ENCODE measurements around the gene PI4KB.
"Not testable (repeated sequence)": the region's sequence is repeated elsewhere in the genome, so short reads cannot be mapped to it uniquely, and the experiment has no call there.

DNA sequence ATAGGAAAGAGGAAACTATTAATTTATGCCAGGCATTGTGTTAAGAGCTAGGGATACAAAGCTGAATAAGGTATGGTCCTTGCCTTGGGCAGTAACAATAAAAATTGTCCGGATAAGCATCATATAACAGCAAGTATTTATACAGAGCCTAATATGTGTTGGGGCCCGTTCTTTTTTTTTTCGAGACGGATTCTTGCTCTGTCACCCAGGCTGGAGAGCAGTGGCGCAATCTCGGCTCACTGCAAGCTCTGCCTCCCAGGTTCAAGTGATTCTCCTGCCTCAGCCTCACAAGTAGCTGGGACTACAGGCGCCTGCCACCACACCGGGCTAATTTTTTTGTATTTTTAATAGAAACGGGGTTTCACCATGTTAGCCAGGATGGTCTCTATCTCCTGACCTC lies 23.1 kb upstream of the PI4KB start:
- TF ChIP-seq, protein P1, sequence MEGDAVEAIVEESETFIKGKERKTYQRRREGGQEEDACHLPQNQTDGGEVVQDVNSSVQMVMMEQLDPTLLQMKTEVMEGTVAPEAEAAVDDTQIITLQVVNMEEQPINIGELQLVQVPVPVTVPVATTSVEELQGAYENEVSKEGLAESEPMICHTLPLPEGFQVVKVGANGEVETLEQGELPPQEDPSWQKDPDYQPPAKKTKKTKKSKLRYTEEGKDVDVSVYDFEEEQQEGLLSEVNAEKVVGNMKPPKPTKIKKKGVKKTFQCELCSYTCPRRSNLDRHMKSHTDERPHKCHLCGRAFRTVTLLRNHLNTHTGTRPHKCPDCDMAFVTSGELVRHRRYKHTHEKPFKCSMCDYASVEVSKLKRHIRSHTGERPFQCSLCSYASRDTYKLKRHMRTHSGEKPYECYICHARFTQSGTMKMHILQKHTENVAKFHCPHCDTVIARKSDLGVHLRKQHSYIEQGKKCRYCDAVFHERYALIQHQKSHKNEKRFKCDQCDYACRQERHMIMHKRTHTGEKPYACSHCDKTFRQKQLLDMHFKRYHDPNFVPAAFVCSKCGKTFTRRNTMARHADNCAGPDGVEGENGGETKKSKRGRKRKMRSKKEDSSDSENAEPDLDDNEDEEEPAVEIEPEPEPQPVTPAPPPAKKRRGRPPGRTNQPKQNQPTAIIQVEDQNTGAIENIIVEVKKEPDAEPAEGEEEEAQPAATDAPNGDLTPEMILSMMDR (IDR thresholded peaks at IDR 0.05), result not testable (repeated sequence)
- TF ChIP-seq POLR2A (IDR thresholded peaks at IDR 0.05), result not testable (repeated sequence)
